Tibial artery (tissue), 4 donors: Measurements from ENCODE around the gene FCHO2.

Experiments used
- DNase-seq, 2 donors: peaks; one replicate each; pipeline ENCODE4 v3.0.0-alpha.2; 2019
- H3K27ac ChIP-seq, 2 donors: fragments of 200-600 bp; sonication (generic) in 1 of 2; 1 replicate in 1 of 2; 2 replicates in 1 of 2; pipeline ENCODE4 v1.5.1; 2018 to 2019; ENCODE audit warnings: mild to moderate bottlenecking in 1 of 2
- H3K27me3 ChIP-seq, 2 donors: fragments of 200-600 bp; sonication (generic) in 1 of 2; one replicate each; pipeline versions ENCODE4 v1.5.1 to v1.6.0; 2016 to 2019
- H3K36me3 ChIP-seq, 3 donors: fragments of 200-600 bp; sonication (generic) in 2 of 3; one replicate each; pipeline ENCODE4 v1.5.1; 2016 to 2019; ENCODE audit warnings: mild to moderate bottlenecking in 2 of 3
- H3K4me1 ChIP-seq, 4 donors: fragments of 200-600 bp; sonication (generic) in 2 of 4; 1 replicate in 3 of 4; 2 replicates in 1 of 4; pipeline ENCODE4 v1.5.1; 2016 to 2019
- H3K4me3 ChIP-seq, 2 donors: fragments of 200-600 bp; sonication (generic) in 1 of 2; 1 replicate in 1 of 2; 2 replicates in 1 of 2; pipeline ENCODE4 v1.5.1; 2018 to 2019; ENCODE audit warnings: mild to moderate bottlenecking in 2 of 2
- H3K9me3 ChIP-seq, 3 donors: fragments of 200-600 bp; sonication (generic) in 1 of 3; one replicate each; pipeline ENCODE4 v1.5.1; 2016 to 2019
- CTCF ChIP-seq, 2 experiments: fragments of 200-600 bp in 1 of 2; fragments of 450-650 bp in 1 of 2; IDR thresholded peaks; one replicate each; pipeline ENCODE4 v1.5.1; 2017 to 2019; ENCODE audit warnings: antibody characterized with exemption in 2 of 2, mild to moderate bottlenecking in 1 of 2, moderate library complexity in 1 of 2
- intact Hi-C: fragments of 100-400 bp; cut with DNase I; formaldehyde crosslinking; loops from one replicate; pipeline ENCODE4 v1.15.0; 2023; ENCODE audit warnings: low total_unique reads

Gene FCHO2, protein sequence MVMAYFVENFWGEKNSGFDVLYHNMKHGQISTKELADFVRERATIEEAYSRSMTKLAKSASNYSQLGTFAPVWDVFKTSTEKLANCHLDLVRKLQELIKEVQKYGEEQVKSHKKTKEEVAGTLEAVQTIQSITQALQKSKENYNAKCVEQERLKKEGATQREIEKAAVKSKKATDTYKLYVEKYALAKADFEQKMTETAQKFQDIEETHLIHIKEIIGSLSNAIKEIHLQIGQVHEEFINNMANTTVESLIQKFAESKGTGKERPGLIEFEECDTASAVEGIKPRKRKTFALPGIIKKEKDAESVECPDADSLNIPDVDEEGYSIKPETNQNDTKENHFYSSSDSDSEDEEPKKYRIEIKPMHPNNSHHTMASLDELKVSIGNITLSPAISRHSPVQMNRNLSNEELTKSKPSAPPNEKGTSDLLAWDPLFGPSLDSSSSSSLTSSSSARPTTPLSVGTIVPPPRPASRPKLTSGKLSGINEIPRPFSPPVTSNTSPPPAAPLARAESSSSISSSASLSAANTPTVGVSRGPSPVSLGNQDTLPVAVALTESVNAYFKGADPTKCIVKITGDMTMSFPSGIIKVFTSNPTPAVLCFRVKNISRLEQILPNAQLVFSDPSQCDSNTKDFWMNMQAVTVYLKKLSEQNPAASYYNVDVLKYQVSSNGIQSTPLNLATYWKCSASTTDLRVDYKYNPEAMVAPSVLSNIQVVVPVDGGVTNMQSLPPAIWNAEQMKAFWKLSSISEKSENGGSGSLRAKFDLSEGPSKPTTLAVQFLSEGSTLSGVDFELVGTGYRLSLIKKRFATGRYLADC

GRCh38 chr5:72955768-72956323, at the start of gene FCHO2:
FCHO2 (plus strand) TSS chr5:72956041; CDS start chr5:72956097, 56 bp downstream.
- TF ChIP-seq CTCF (IDR thresholded peaks at IDR 0.05): peak; percentile 85 to 88
- no peaks in the 10 kb centered on the region for H3K9me3 ChIP-seq
- H3K27me3 ChIP-seq: no peaks in the 10 kb centered on the region
- H3K4me1 ChIP-seq: peaks cover 0 to 39% (median 9%) of the 10 kb centered on the region in 4 donors
- DNase-seq: peak; percentile 98 to 99
- peak within 1 kb of the TSS; percentile 87 to 92 for H3K4me3 ChIP-seq
- H3K27ac ChIP-seq: peak within 1 kb of the TSS; percentile 98
- intact Hi-C loops: loop anchor here (10.0 kb wide), 1 partner anchor 101 kb away; no protein-coding TSS in a partner anchor
- H3K36me3 ChIP-seq: no peaks in the 10 kb centered on the region

DNA sequence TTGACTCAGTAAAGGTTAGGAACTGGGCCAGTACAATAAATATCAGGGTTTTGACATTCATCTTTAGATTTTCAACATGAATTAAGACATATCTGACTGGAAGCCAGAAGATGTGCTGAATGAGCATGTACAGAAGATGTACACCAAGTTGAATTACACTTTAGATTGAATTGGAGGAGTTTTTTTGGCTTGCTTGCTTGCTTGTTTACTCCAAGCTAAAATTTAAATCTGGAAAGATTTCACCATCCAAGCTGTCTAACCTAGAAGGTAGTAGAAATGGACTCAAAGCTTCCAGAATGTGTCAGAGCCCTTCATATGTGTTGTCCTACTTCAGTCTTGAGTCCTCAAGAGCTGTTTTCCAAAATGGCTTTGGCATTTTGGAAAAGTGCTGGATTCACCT, 49.0 kb upstream of the FCHO2 start:
- peaks cover 59 to 72% (median 71%) of the 10 kb centered on the region in 3 donors for H3K36me3 ChIP-seq
- intact Hi-C loops: no loop called here

DNA sequence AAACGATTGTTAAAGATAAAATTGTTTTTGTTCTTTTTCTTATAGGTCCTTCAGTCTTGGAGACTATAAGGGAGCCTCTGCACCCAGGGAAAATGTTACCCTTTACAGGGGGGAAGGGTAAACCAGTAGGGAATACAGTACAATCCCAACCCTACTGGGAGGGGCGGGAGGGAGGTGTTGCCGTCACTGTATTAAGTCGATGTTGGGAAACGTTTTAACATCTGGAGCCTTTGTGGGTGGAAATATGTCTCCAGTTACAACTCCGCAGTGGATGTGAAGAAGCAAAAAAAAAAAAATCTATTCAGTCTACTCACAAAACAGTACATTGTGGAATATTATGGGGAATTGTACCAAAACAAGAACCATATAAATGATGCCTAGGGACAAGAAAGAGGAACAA, 47.2 kb upstream of the FCHO2 start:
- Histone ChIP-seq H3K27ac (no peak overlapping the region), H3K4me3 (no peak overlapping the region), H3K9me3 (no peaks in the 10 kb centered on the region), H3K27me3 (no peaks in the 10 kb centered on the region), H3K4me1 (no peaks in the 10 kb centered on the region), H3K36me3 (peaks cover 58 to 64% (median 60%) of the 10 kb centered on the region in 3 donors)
- no peak for TF ChIP-seq CTCF (IDR thresholded peaks at IDR 0.05)
- intact Hi-C loops: no loop called here
- no peak for DNase-seq

More for the DNA sequence above, 49.0 kb upstream of the FCHO2 start:
- H3K9me3 ChIP-seq: no peaks in the 10 kb centered on the region
- H3K4me3 ChIP-seq: no peak overlapping the region
- H3K4me1 ChIP-seq: no peaks in the 10 kb centered on the region
- TF ChIP-seq CTCF (IDR thresholded peaks at IDR 0.05): no peak
- no peak overlapping the region for H3K27ac ChIP-seq
- no peaks in the 10 kb centered on the region for H3K27me3 ChIP-seq
- DNase-seq: no peak

GRCh38 chr5:72917371-72917776, 38.5 kb upstream of the FCHO2 start:
- TF ChIP-seq CTCF (IDR thresholded peaks at IDR 0.05): no peak
- Histone ChIP-seq H3K4me1 (no peaks in the 10 kb centered on the region), H3K4me3 (no peak overlapping the region), H3K36me3 (peaks cover 0 to 1% (median 0%) of the 10 kb centered on the region in 3 donors), H3K9me3 (no peaks in the 10 kb centered on the region), H3K27ac (no peak overlapping the region), H3K27me3 (no peaks in the 10 kb centered on the region)
- no peak for DNase-seq
- intact Hi-C loops: no loop called here

DNA sequence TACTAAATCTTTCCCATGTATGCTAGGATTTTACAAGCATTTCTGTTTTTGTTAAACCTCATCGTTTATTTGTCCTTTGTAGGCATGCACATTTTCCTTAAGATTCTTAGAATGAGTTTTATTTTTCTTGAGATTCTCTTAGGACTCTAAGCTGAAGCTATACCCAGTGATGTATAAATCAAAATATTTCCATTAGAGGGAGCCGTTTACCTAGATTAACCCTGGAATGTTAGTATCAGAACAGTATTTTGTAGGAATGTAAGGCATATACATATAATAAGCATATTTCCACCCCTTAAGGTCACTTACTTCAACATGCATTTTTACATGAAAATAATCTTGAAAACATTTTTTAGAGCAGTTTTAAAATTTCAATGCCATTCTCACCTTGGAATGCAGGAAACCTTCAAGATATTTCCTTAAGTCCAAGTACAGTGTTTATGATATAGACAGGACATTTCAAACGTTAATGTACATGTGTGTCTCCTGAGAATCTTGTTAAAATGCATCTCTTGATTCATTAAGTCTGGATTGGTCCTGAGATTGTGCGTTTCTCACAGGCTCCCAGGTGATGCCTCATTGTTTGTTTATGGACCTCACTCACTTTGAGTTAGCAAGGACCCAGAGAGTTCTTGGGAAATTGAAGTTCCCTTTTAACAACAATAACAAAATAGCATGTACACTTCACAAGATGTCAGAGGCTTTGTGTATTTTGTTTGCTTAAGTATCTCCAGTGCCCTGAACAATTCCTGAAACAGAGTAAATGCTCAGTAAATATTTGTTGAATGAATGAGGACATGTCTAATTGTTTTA, 34.9 kb upstream of the FCHO2 start:
- H3K27ac ChIP-seq: no peak overlapping the region
- H3K4me1 ChIP-seq: no peaks in the 10 kb centered on the region
- intact Hi-C loops: no loop called here
- H3K36me3 ChIP-seq: no peaks in the 10 kb centered on the region
- H3K27me3 ChIP-seq: no peaks in the 10 kb centered on the region
- no peaks in the 10 kb centered on the region for H3K9me3 ChIP-seq
- no peak for DNase-seq
- no peak overlapping the region for H3K4me3 ChIP-seq
- TF ChIP-seq CTCF (IDR thresholded peaks at IDR 0.05): peak; percentile 11 to 14
